Measurements from ENCODE around the gene OR2T29. TPM values are rescaled to one million over a fixed set of nuclear protein-coding genes. Genes with fewer than 3 reads are reported as not detected.
"Not testable (repeated sequence)": the region's sequence is repeated elsewhere in the genome, so short reads cannot be mapped to it uniquely, and the experiment has no call there.

The OR2T29 gene
- total RNA-seq, 1 experiment from 2014 or later: not detected

DNA sequence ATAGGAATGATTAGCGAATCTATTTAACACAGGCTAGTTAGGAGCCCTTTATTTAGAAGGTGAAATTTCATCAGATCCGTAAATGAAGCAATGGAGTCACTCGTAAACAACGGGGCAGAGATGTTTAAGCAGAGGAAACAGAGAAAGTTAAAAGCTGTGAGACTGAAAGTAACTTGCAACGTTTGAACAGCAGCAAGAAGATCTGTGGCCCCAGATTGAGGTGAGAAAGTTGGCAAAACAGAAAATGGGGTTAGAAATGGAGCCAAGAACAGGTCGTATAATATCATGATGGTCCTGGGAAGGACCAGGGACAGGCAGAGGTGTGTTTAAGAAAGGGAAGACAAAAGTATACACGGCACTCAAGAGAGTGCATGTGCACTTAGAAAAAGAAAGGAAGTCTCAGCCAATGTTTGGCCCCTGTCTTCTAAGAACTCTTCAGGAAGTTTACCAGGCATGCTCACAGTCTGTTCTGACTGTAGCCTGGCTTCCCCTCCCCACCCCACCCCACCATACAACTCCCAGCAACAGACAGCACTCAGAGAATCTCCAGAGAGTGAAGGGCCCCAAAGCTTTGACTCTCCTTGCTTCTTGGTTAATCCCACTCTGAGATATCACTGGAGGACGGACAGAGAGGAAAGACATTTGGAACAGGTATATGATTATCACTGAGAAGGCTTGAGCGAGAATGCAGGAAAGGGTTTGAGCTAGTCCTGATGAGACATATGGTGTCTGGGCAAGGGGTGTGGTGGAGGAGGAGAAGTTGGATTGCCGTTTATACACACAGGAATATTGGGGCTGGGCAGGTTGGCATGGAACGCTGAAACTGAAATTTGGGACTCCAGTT lies 3.2 kb upstream of the OR2T29 start:
- H3K27me3 ChIP-seq, H3K9me3 ChIP-seq, H3K36me3 ChIP-seq, DNase-seq, H3K4me3 ChIP-seq: not testable (repeated sequence)

DNA sequence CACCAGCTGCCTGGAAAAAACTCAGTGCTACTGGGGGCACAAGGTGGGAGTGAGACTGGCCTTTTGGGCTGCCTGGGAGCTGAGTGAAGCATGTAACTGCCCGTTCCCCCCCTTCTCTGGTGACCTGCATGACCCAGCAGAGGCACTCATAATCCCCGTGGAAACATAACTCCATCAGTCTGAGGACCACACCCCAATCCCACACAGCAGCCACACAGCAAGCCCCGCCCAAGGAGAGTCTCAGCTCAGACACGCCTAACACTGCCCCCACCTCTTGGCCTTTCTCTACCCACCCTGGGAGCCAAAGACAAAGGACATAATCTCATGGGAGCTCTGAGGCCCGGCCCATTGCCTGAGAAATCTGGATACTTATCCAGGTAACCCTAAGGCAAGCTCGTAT lies 11.5 kb downstream of the OR2T29 start:
- not testable (repeated sequence) for H3K36me3 ChIP-seq, H3K27me3 ChIP-seq, DNase-seq, H3K4me3 ChIP-seq, H3K9me3 ChIP-seq

DNA sequence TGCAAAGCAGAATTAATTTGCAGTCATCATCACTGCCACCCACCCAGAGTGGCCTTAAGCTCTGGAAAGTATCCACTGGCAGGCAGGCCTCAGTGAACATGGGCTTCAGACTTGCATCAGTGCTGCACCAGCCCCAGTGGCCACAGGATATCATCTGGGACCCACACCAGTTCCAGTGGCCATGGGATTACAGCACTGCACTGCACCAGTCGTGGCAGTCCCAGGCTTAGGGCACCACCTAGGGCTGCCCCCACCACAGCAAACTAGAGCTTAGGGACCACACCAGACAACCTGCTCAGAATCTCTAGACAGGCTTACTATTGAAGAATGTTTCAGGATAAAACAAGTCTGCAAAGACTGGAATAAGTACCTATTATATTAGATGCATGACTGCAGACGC lies 15.2 kb downstream of the OR2T29 start:
- not testable (repeated sequence) for H3K4me3 ChIP-seq, H3K9me3 ChIP-seq, DNase-seq, H3K36me3 ChIP-seq, H3K27me3 ChIP-seq

DNA sequence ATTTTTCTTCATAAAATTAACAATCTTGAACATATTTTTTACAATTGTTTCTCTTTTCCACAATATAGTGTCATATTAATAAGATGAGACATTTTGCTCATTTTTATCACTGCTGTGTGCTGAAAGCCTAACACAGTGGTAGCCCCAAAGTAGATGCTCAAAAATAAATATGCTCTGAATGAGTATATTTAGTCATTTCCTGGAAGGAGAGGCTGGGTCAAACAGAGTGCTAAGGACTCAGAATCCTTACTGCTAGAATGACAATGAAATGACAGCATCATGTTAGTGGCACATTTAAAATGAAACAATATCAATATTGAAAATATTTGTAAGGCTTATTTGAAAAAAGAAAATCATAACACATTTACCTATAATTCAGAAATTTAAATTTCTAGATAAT lies 25.1 kb downstream of the OR2T29 start:
- not testable (repeated sequence) for H3K27me3 ChIP-seq, DNase-seq, H3K36me3 ChIP-seq, H3K9me3 ChIP-seq, H3K4me3 ChIP-seq

DNA sequence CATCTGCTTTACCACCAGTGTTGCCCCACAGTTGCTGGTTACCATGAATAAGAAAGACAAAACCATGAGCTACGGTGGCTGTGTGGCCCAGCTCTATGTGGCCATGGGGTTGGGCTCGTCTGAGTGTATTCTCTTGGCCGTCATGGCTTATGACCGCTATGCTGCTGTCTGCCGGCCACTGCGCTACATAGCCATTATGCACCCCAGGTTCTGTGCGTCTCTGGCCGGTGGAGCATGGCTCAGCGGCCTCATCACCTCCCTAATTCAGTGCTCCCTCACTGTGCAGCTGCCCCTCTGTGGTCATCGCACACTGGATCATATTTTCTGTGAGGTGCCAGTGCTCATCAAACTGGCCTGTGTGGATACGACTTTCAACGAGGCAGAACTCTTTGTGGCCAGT lies 40.7 kb downstream of the OR2T29 start:
- H3K4me3 ChIP-seq: no peak overlapping the region
- no peaks in the 10 kb centered on the region for H3K27me3 ChIP-seq
- H3K9me3 ChIP-seq: peaks cover 3% of the 10 kb centered on the region; the same call in 1 of the 2 replicates
- no peaks in the 10 kb centered on the region for H3K36me3 ChIP-seq
- no peak for DNase-seq

DNA sequence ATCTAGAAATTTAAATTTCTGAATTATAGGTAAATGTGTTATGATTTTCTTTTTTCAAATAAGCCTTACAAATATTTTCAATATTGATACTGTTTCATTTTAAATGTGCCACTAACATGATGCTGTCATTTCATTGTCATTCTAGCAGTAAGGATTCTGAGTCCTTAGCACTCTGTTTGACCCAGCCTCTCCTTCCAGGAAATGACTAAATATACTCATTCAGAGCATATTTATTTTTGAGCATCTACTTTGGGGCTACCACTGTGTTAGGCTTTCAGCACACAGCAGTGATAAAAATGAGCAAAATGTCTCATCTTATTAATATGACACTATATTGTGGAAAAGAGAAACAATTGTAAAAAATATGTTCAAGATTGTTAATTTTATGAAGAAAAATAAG lies 52.4 kb downstream of the OR2T29 start:
- not testable (repeated sequence) for H3K4me3 ChIP-seq, H3K9me3 ChIP-seq, H3K36me3 ChIP-seq, DNase-seq, H3K27me3 ChIP-seq

DNA sequence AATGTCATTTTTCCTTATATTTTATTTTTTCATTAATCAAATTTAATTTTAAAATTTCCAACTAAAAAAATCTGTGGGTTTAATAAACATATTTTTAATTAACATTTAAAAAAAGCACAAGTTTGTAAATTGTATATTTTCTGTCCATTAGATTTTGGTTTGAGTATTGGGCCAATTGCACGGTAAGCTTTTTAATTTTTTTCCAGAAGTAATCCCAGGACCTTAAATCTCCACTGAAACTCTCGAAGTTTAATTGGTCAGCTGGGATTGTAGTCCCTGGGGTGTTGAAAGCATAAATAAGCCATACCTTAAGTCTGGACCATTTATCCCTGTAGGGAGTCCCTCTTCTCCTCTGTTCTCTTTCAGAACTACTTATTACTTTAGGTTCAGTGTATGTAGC lies 54.8 kb downstream of the OR2T29 start, which contains the start of gene OR2G6:
Gene OR2G6, plus strand, starts transcription at position 301 of the 400 bp plus-strand sequence. CDS start 13,574 bp downstream, outside the sequence.
- H3K4me3 ChIP-seq, H3K9me3 ChIP-seq, H3K36me3 ChIP-seq, H3K27me3 ChIP-seq, DNase-seq: not testable (repeated sequence)

Other genes starting within 250 kb of the OR2T29 start
- gene OR2M7, start 238.2 kb downstream of the OR2T29 start, total RNA-seq (2014; rRNA removed; shearing (Covaris generic); ENCODE audit: low replicate concordance): not detected in 2 replicates
- gene OR14C36, start 214.0 kb downstream of the OR2T29 start, total RNA-seq (2014; rRNA removed; shearing (Covaris generic); ENCODE audit: low replicate concordance): not detected in 2 replicates
- not detected in 2 replicates for gene OR2T4, start 201.1 kb downstream of the OR2T29 start, total RNA-seq (2014; rRNA removed; shearing (Covaris generic); ENCODE audit: low replicate concordance)
- not detected in 2 replicates for gene OR2T6, start 187.0 kb downstream of the OR2T29 start, total RNA-seq (2014; rRNA removed; shearing (Covaris generic); ENCODE audit: low replicate concordance)
- gene OR2T1, start 159.7 kb downstream of the OR2T29 start, total RNA-seq (2014; rRNA removed; shearing (Covaris generic); ENCODE audit: low replicate concordance): not detected in 2 replicates
- not detected in 2 replicates for gene OR2T2, start 117.1 kb downstream of the OR2T29 start, total RNA-seq (2014; rRNA removed; shearing (Covaris generic); ENCODE audit: low replicate concordance)
- gene OR2T3, start 89.4 kb downstream of the OR2T29 start, total RNA-seq (2014; rRNA removed; shearing (Covaris generic); ENCODE audit: low replicate concordance): not detected in 2 replicates
- gene OR2T5, start 74.2 kb downstream of the OR2T29 start, total RNA-seq (2014; rRNA removed; shearing (Covaris generic); ENCODE audit: low replicate concordance): not detected in 2 replicates
- gene OR2G6, start 54.7 kb downstream of the OR2T29 start, total RNA-seq (2014; rRNA removed; shearing (Covaris generic); ENCODE audit: low replicate concordance): not detected in 2 replicates
- not detected in 2 replicates for gene OR2T34, start 12.0 kb upstream of the OR2T29 start, total RNA-seq (2014; rRNA removed; shearing (Covaris generic); ENCODE audit: low replicate concordance)
- not detected in 2 replicates for gene OR2T10, start 34.9 kb upstream of the OR2T29 start, total RNA-seq (2014; rRNA removed; shearing (Covaris generic); ENCODE audit: low replicate concordance)
- not detected in 2 replicates for gene OR2T11, start 72.3 kb upstream of the OR2T29 start, total RNA-seq (2014; rRNA removed; shearing (Covaris generic); ENCODE audit: low replicate concordance)
- not detected in 2 replicates for gene OR2T35, start 82.5 kb upstream of the OR2T29 start, total RNA-seq (2014; rRNA removed; shearing (Covaris generic); ENCODE audit: low replicate concordance)
- gene OR2T27, start 92.8 kb upstream of the OR2T29 start, total RNA-seq (2014; rRNA removed; shearing (Covaris generic); ENCODE audit: low replicate concordance): not detected in 2 replicates
- gene OR14I1, start 140.0 kb upstream of the OR2T29 start, total RNA-seq (2014; rRNA removed; shearing (Covaris generic); ENCODE audit: low replicate concordance): not detected in 2 replicates
- not detected in 2 replicates for gene LYPD8, start 193.0 kb upstream of the OR2T29 start, total RNA-seq (2014; rRNA removed; shearing (Covaris generic); ENCODE audit: low replicate concordance)

Data from MG63 (cell line).